Erythroblast (primary cell): ENCODE data around the gene CEBPA.

Source experiments
- GATA1 ChIP-seq: IDR thresholded peaks from 2 replicates; pipeline ENCODE4 v1.6.1; 2011; ENCODE audit warnings: low read depth, mild to moderate bottlenecking, control low read depth, low read length, moderate library complexity
- POLR2A ChIP-seq: IDR thresholded peaks from 2 replicates; pipeline ENCODE4 v1.6.1; 2011; ENCODE audit warnings: mild to moderate bottlenecking, low read length

DNA sequence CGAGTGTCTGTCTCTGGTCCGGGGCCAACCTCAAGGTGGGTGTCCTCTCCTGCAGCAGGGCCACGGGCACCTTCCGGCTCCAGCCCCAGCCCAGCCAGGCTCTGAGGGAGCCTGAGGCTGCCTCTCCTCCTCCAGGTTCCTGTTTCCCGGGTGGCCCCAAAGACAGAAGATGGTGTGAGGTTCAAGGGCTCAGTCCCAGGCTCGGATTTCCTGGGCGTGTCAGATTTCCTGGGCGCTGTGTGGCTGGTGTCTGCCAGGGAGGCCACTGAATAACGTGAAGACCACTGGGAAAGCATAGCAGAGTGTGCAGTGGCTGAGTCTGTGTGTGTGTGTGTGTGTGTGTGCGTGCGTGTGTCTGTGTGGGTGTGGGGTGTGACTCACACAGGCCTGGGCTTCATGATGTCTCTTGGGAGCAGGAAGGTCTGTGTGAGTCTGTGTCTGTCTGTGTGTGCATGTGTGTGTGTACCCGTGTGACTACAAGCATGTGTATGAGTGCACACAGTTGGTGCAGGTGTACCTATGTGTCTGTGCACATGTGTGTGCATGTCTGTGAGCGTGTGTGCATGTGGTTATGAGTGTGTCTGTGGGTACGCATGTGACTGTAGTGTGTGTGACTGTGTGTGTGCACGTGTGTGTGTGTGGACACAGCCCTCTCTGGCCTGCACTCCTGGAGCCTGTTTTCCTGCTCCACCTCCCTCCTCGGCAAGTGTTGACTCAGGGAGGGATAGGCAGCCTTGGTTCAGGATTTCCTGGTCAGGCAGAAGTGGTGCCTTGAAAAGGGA lies 28.3 kb downstream of the CEBPA start:
- no peak for TF ChIP-seq POLR2A
- no peak for TF ChIP-seq GATA1
